GM18861 (cell line): Measurements from ENCODE around the gene HSDL2.
"Not testable (repeated sequence)": the region's sequence is repeated elsewhere in the genome, so short reads cannot be mapped to it uniquely, and the experiment has no call there.

Experiments used
- ATAC-seq: cut with Tn5 transposase; IDR thresholded peaks from one replicate; pipeline ENCODE4 v1.9.1; 2021; ENCODE audit not compliant: unreplicated experiment

HSDL2 gene

GRCh38 chr9:112365257-112365656, 14.7 kb upstream of the HSDL2 start:
- not testable (repeated sequence) for ATAC-seq

GRCh38 chr9:112366591-112366990, 13.3 kb upstream of the HSDL2 start:
- no peak for ATAC-seq

GRCh38 chr9:112367465-112367864, 12.4 kb upstream of the HSDL2 start:
- ATAC-seq, result no peak

- ATAC-seq, result no peak
Measured at GRCh38 chr9:112369817-112370216, 10.1 kb upstream of the HSDL2 start.

- ATAC-seq, result no peak
Measured at GRCh38 chr9:112371060-112371459, 8.8 kb upstream of the HSDL2 start.

- ATAC-seq, result not testable (repeated sequence)
Measured at GRCh38 chr9:112373666-112374065, 6.2 kb upstream of the HSDL2 start.

- not testable (repeated sequence) for ATAC-seq
Measured at GRCh38 chr9:112374232-112374631, 5.7 kb upstream of the HSDL2 start.

- no peak for ATAC-seq
Measured at GRCh38 chr9:112375361-112375760, 4.5 kb upstream of the HSDL2 start.

- no peak for ATAC-seq
Measured at GRCh38 chr9:112377087-112377486, 2.8 kb upstream of the HSDL2 start.

- ATAC-seq, result no peak
Measured at GRCh38 chr9:112377684-112378327, 2.1 kb upstream of the HSDL2 start.

- no peak for ATAC-seq
Measured at GRCh38 chr9:112378328-112379176, 1.4 kb upstream of the HSDL2 start.

- ATAC-seq, result peak; percentile 63
Measured at GRCh38 chr9:112379177-112380101, 469 bp upstream of the HSDL2 start.

- ATAC-seq, result no peak
Measured at GRCh38 chr9:112380825-112381221, 915 bp downstream of the HSDL2 start.

- no peak for ATAC-seq
Measured at GRCh38 chr9:112382066-112382465, 2.2 kb downstream of the HSDL2 start.

GRCh38 chr9:112382501-112383364, 2.8 kb downstream of the HSDL2 start:
- ATAC-seq, result no peak

GRCh38 chr9:112384219-112384618, 4.3 kb downstream of the HSDL2 start:
- ATAC-seq, result no peak

GRCh38 chr9:112384690-112385089, 4.8 kb downstream of the HSDL2 start:
- peak; percentile 30 for ATAC-seq

- no peak for ATAC-seq
Measured at GRCh38 chr9:112387115-112387514, 7.2 kb downstream of the HSDL2 start.

- not testable (repeated sequence) for ATAC-seq
Measured at GRCh38 chr9:112389897-112390296, 10.0 kb downstream of the HSDL2 start.

- not testable (repeated sequence) for ATAC-seq
Measured at GRCh38 chr9:112391936-112392560, 12.1 kb downstream of the HSDL2 start.
